Tibial nerve (tissue), 4 donors: ENCODE measurements around the gene DPM1. TPM values are rescaled to one million over a fixed set of nuclear protein-coding genes. Genes with fewer than 3 reads are reported as not detected.

Experiments
- DNase-seq, 2 donors: peaks; one replicate each; pipeline ENCODE4 v3.0.0-alpha.2; 2019; ENCODE audit warnings: low spot score in 2 of 2
- H3K27ac ChIP-seq, 4 donors: fragments of 200-600 bp; sonication (generic) in 3 of 4; one replicate each; pipeline ENCODE4 v1.5.1; 2017 to 2019; ENCODE audit warnings: mild to moderate bottlenecking in 1 of 4
- H3K27me3 ChIP-seq, 2 donors: fragments of 200-600 bp; sonication (generic) in 1 of 2; one replicate each; pipeline versions ENCODE4 v1.5.1 to v1.6.0; 2017 to 2019
- H3K36me3 ChIP-seq, 3 donors: fragments of 200-600 bp; sonication (generic); one replicate each; pipeline ENCODE4 v1.5.1; 2018 to 2019
- H3K4me1 ChIP-seq, 4 donors: fragments of 200-600 bp; sonication (generic) in 3 of 4; one replicate each; pipeline ENCODE4 v1.5.1; 2017 to 2019
- H3K4me3 ChIP-seq, 4 donors: fragments of 200-600 bp; sonication (generic) in 3 of 4; one replicate each; pipeline ENCODE4 v1.5.1; 2017 to 2019; ENCODE audit warnings: mild to moderate bottlenecking in 1 of 4, moderate library complexity in 1 of 4
- H3K9me3 ChIP-seq, 4 donors: fragments of 200-600 bp; sonication (generic) in 3 of 4; one replicate each; pipeline ENCODE4 v1.5.1; 2017 to 2019
- CTCF ChIP-seq, 5 experiments: fragments of 200-600 bp in 3 of 5; fragments of 450-650 bp in 2 of 5; sonication (generic) in 3 of 5; IDR thresholded peaks; one replicate each; pipeline ENCODE4 v1.5.1; 2016 to 2019; ENCODE audit warnings: antibody characterized with exemption in 5 of 5, mild to moderate bottlenecking in 3 of 5, moderate library complexity in 2 of 5
- EP300 ChIP-seq, 2 donors: sonication (generic); formaldehyde crosslinking; IDR thresholded peaks; one replicate each; pipeline ENCODE4 v1.6.1; 2017; ENCODE audit warnings: antibody characterized with exemption in 2 of 2, mild to moderate bottlenecking in 1 of 2
- POLR2A ChIP-seq, 2 donors: fragments of 450-650 bp; IDR thresholded peaks; one replicate each; pipeline ENCODE4 v1.6.1; 2017; ENCODE audit warnings: antibody characterized with exemption in 2 of 2, mild to moderate bottlenecking in 2 of 2, moderate library complexity in 2 of 2
- WGBS, 2 donors: methylation state at CpG; one replicate each; pipeline ENCODE4 v1.1.5; 2018; 5-methylcytosine and 5-hydroxymethylcytosine counted together
- total RNA-seq, 4 donors: library from RNA; depleted of rRNA; stranded (reverse); fragments of >200 nt; gene quantifications; one replicate each; pipeline ENCODE4 v1.1.0, GENCODE V29; 2016

The DPM1 gene
- total RNA-seq, 4 donors from 2014 or later = 29.4 to 54.2 (median 42.7) TPM

- no peak for DNase-seq
- no peak for TF ChIP-seq EP300 (IDR thresholded peaks at IDR 0.05)
- no peak for TF ChIP-seq POLR2A (IDR thresholded peaks at IDR 0.05)
- no peak for TF ChIP-seq CTCF (IDR thresholded peaks at IDR 0.05)
- Histone ChIP-seq H3K4me3 (no peak overlapping the region), H3K36me3 (no peaks in the 10 kb centered on the region), H3K27me3 (no peaks in the 10 kb centered on the region), H3K4me1 (peaks cover 5 to 93% (median 44%) of the 10 kb centered on the region in 4 donors), H3K9me3 (no peaks in the 10 kb centered on the region), H3K27ac (no peak overlapping the region)
- WGBS, 2 donors = 73% methylated on average over 3 of the region's 3 CpGs
Observed at GRCh38 chr20:50916934-50917333, 41.4 kb downstream of the DPM1 start.

GRCh38 chr20:50916257-50916656 is 42.1 kb downstream of the DPM1 start:
- Histone ChIP-seq H3K27me3 (no peaks in the 10 kb centered on the region), H3K27ac (no peak overlapping the region), H3K4me3 (no peak overlapping the region), H3K9me3 (no peaks in the 10 kb centered on the region), H3K36me3 (no peaks in the 10 kb centered on the region), H3K4me1 (peaks cover 5 to 93% (median 41%) of the 10 kb centered on the region in 4 donors)
- WGBS, 2 donors = 44 to 48% methylated on average over 5 of the region's 5 CpGs
- TF ChIP-seq CTCF (IDR thresholded peaks at IDR 0.05) (no peak), EP300 (IDR thresholded peaks at IDR 0.05) (no peak), POLR2A (IDR thresholded peaks at IDR 0.05) (no peak)
- DNase-seq = no peak

GRCh38 chr20:50915424-50915823 is 42.9 kb downstream of the DPM1 start:
- Histone ChIP-seq H3K27me3 (no peaks in the 10 kb centered on the region), H3K4me3 (no peak overlapping the region), H3K27ac (peak overlapping the region in 1 of 4 donors; percentile 45), H3K36me3 (no peaks in the 10 kb centered on the region), H3K9me3 (no peaks in the 10 kb centered on the region), H3K4me1 (peaks cover 5 to 93% (median 38%) of the 10 kb centered on the region in 4 donors)
- DNase-seq = no peak
- no peak for TF ChIP-seq POLR2A (IDR thresholded peaks at IDR 0.05)
- TF ChIP-seq CTCF (IDR thresholded peaks at IDR 0.05) = no peak
- no peak for TF ChIP-seq EP300 (IDR thresholded peaks at IDR 0.05)
- 37 to 39% methylated on average over 3 of the region's 3 CpGs for WGBS, 2 donors

- no peaks in the 10 kb centered on the region for H3K9me3 ChIP-seq
- H3K4me1 ChIP-seq = peaks cover 5 to 93% (median 39%) of the 10 kb centered on the region in 4 donors
- H3K36me3 ChIP-seq = no peaks in the 10 kb centered on the region
- no peak overlapping the region for H3K4me3 ChIP-seq
- H3K27ac ChIP-seq = no peak overlapping the region
- DNase-seq = no peak
- no peaks in the 10 kb centered on the region for H3K27me3 ChIP-seq
- TF ChIP-seq POLR2A (IDR thresholded peaks at IDR 0.05) (no peak), EP300 (IDR thresholded peaks at IDR 0.05) (no peak), CTCF (IDR thresholded peaks at IDR 0.05) (no peak)
- WGBS, 2 donors = 51 to 56% methylated on average over 2 of the region's 2 CpGs
Observed at GRCh38 chr20:50913690-50914375, 44.5 kb downstream of the DPM1 start.

GRCh38 chr20:50911716-50912115 is 46.6 kb downstream of the DPM1 start:
- H3K9me3 ChIP-seq = no peaks in the 10 kb centered on the region
- H3K36me3 ChIP-seq = peaks cover 0 to 5% (median 0%) of the 10 kb centered on the region in 3 donors
- 72 to 79% methylated on average over 1 of the region's 1 CpG for WGBS, 2 donors
- H3K27ac ChIP-seq = no peak overlapping the region
- H3K27me3 ChIP-seq = no peaks in the 10 kb centered on the region
- no peak overlapping the region for H3K4me3 ChIP-seq
- no peak for DNase-seq
- H3K4me1 ChIP-seq = peaks cover 5 to 76% (median 22%) of the 10 kb centered on the region in 4 donors
- TF ChIP-seq CTCF (IDR thresholded peaks at IDR 0.05) (no peak), POLR2A (IDR thresholded peaks at IDR 0.05) (no peak), EP300 (IDR thresholded peaks at IDR 0.05) (no peak)
